HG03342 (cell line): ENCODE measurements around the gene GTF2A1.
A peak's percentile ranks its signal among the peaks of the same experiment; 100 is the strongest.
"Not testable (repeated sequence)": the region's sequence is repeated elsewhere in the genome, so short reads cannot be mapped to it uniquely, and the experiment has no call there.

ENCODE experiments used
- ATAC-seq: cut with Tn5 transposase; IDR thresholded peaks from one replicate; pipeline ENCODE4 v1.9.1; 2021; ENCODE audit warnings: mild to moderate bottlenecking, moderate library complexity; ENCODE audit not compliant: unreplicated experiment

GTF2A1 gene

DNA sequence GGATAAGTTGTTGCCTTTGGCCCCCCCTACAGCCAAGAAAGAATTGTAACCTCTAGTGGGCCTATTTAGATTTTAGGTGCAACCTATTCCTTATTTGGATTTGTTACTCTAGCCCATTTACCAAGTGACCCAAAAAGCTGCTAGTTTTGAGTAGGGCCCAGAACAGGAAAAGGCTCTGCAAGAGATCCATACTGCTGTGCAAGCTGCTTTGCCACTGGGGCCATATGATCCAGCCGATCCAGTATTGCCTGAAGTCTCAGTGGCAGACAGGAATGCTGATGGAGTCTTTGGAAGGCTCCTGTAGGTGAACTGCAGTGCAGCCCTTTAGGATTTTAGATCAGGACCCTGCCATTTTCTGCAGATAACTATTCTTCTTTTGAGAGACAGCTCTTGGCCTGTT lies 12.9 kb upstream of the GTF2A1 start:
- ATAC-seq: no peak

DNA sequence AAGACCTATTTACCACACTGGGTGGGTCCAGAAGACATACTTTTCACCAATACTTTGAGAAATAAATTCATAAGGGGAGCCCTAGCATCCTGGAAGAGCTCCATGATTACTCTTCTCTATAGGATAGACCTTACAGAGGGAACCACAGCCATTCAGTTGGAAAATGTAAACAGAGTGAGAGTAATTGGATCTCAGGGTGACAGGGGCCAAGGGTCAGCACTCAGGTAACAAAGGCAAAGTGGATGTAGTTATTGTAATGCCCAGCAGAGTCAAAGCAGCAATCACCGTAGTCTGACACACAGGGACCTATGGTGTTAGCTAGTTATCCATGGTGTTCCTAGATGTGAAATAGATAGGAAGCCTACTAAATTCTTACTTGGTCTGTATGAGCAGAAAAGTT lies 10.8 kb upstream of the GTF2A1 start:
- ATAC-seq: no peak

DNA sequence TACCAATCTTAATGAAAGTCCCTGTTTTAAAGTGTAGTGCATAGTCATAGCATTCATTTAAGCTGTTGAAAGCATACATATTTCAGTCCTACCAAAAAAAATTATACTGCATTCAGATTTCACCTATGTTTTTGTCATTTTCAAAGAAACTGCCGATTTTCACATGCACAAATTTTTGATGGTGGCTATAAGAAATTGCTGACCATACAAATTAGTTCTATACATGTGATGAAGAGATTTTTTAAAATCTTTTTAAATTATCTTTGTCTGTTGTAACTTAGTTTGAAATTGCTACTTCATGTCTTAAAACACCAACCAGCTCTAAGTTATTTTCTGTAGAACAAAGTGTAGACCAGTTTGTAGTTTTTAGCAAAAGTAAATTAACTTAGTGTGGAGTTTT lies 3.5 kb upstream of the GTF2A1 start:
- ATAC-seq: no peak

DNA sequence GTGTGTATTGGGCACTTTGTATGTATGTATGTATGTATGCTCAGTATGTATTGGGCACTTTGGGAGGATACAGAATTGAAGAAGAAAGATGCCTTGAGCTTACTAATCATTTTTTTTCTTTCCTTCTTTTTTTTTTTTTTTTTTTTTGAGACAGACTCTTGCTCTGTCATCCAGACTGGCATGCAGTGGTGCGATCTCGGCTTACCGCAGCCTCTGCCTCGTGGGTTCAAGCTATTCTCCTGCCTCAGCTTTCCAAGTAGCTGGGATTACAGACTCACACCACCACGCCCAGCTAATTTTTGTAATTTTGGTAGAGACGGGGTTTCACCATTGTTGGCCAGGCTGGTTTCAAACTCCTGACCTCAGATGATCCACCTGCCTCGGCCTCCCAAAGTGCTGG lies 3.0 kb upstream of the GTF2A1 start:
- ATAC-seq: not testable (repeated sequence)

DNA sequence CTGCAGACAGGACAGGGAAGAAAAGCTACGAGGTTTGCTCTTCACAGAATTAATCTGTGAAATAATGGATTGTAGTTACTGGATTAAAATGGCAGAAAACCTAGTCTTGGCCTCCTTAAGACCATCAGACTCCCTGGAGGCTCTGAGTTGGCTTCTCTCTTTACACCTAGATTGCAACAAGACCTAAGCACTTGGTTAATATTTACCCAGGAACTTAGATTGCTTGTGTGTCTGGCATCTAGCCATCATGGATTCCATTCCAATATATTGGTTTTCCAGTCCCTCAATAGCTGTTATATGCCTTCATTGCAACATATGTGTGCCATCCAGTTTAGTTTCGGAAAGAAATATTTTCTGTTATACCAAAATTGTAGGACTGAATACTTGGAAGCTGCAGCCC lies 1.9 kb upstream of the GTF2A1 start:
- no peak for ATAC-seq

- no peak for ATAC-seq
Observed at GRCh38 chr14:81222126-81222525, 1.4 kb upstream of the GTF2A1 start.

- ATAC-seq: no peak
Observed at GRCh38 chr14:81221579-81222102, 882 bp upstream of the GTF2A1 start.

DNA sequence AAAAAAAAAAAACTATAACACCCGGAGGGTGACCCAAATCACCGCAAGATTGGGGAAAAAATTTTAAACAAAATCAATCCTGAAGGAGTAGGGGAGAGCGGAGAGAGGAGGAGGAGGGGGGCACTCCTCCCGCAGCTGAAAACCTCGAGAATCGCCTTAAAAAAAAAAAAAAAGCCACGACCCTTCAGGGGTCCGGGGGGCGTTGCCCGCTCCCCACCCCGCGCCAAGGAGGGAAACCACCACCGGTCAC lies 254 bp downstream of the GTF2A1 start:
- no peak for ATAC-seq

DNA sequence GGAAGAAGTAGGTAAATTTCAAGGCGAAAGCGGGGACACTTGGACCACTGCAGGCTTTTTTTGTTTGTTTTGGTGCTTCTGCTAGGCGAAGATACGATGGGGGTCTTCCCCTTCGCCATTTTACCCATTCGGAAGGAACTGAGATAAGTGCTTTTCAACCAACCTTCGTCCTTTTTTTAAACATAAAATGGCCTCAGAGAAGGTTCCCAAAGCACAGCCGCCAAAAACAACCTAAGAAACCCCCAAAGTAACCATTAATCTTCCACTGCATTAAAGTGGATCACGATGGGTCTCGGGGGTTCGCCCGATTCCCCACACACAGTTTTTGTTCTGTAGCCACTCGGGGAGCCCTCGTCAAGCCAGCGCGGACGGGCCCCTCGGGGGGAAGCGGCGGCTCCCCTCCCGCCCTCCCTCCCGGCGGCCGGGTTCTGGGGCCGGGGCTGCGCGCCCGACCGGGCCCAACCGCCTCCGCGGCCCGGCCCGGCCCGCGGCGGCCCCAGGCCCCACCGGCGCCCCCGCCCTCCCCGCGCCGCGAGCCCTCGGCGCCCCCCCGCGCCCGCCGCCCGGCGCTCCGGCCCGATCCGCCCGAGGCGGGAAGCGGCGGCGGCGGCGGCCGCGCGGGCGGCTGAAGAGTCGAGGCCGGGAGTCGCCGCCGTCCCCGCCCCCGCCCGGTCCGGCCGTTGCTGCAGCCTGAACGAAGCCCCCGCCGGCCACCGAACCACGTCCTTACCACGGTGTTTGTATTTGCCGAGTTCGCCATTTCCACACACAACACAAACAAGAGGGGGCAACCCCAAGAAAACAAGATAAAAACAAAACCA lies 790 bp downstream of the GTF2A1 start:
- no peak for ATAC-seq

GRCh38 chr14:81219210-81219758 lies 1.5 kb downstream of the GTF2A1 start:
- ATAC-seq: peak; percentile 53

DNA sequence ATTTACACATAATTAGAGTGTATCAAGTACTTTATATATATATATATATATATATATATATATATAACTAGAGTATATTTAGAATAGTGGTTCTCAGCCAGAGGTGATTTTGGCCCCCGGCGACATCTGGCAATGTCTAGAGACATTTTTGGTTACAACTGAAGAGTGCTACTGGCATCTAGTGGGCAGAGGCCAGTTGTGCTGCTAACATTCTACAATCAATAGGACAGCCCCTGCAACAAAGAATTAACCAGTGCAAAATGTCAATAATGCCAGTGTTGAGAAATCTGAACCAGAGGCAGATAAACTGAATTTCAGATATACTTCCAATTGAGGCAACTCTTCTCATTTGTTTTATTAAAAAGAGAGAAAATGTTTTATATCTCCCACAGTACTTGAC lies 8.9 kb downstream of the GTF2A1 start:
- peak; percentile 75 for ATAC-seq

GRCh38 chr14:81209167-81209836 lies 11.5 kb downstream of the GTF2A1 start:
- peak; percentile 48 for ATAC-seq

DNA sequence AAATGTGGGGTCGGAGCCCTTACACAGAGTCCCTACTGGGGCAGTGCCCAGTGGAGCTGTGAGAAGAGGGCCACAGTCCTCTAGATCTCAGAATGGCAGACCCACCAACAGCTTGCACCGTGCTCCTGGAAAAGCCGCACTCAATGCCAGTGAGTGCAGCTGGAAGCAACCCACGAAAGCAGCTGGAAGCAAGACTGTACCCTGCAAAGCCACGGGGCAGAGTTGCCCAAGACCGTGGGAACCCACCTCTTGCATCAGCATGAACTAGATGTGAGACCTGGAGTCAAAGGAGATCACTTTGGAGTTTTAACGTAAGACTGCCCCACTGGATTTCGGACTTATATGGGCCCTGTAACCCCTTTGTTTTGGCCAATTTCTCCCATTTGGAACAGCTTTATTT lies 12.3 kb downstream of the GTF2A1 start:
- ATAC-seq: no peak

- ATAC-seq: no peak
Observed at GRCh38 chr14:81206115-81206514, 14.6 kb downstream of the GTF2A1 start.

GRCh38 chr14:81205639-81206038 lies 15.1 kb downstream of the GTF2A1 start:
- no peak for ATAC-seq

DNA sequence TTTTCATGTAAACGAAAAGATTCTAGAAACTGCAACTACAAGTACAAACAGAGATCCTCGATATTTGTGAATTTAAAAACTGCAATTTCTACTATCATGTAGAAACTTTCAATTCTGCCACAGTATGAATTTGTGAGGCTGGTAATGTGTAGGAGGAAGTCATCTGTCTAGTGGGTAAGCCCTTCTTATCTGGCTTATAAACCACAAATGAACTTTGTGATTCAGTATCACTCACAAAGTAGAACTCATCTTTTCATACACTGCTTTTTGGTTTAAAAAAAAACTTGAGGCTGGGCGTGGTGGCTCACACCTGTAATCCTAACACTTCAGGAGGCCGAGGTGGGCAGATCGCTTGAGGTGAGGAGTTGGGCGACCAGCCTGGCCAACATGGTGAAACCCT lies 20.7 kb downstream of the GTF2A1 start:
- ATAC-seq: no peak

GRCh38 chr14:81199084-81199483 lies 21.7 kb downstream of the GTF2A1 start:
- no peak for ATAC-seq

GRCh38 chr14:81198651-81199050 lies 22.1 kb downstream of the GTF2A1 start:
- no peak for ATAC-seq

DNA sequence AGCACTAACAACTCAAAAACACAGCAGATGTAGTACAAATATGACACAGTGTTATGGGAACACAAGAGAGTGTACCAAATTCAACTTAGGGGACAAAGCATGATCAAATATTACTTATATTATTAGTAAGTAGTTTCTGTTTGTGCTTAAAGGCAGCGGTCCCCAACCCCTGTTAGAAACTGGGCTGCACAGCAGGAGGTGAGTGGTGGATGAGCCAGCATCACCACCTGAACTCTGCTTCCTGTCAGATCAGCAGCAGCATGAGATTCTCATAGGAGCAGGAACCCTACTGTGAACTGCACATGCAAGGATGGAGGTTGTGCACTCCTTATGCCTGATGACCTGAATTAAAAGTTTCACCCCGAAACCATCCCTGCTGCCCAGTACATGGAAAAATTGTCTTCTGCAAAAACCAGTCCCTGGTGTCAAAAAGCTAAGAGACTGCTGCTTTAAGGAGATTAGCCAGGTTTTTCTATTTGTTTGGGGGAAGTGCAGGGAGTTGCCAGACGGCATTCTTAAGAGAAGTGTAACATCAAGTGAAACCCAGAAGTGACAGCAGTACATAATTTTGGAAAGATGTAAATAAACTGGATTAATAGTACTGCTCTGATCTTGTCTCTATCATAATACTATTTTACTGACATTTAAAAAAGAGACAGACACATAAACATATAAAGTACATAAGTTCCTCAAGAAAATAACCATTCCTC lies 26.7 kb downstream of the GTF2A1 start:
- ATAC-seq: peak; percentile 51

DNA sequence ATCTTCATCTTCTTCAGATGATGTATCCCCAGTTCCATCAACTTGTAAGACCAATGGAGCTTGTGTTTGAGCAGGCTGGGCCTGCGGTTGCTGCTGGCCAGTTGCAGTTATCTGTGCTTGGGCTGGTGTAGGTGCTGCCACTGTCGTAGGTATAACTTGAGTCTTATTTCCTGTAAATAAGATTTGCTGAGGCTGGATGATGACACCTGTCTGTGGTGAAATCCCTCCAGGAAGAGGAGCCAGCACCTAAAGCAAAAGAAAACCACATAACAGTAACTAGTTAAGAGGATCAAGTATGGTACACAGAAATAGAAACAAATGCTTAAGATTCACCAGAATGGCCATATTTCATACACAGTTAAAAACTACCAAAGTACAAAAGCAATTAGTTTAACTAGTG lies 28.2 kb downstream of the GTF2A1 start:
- no peak for ATAC-seq

DNA sequence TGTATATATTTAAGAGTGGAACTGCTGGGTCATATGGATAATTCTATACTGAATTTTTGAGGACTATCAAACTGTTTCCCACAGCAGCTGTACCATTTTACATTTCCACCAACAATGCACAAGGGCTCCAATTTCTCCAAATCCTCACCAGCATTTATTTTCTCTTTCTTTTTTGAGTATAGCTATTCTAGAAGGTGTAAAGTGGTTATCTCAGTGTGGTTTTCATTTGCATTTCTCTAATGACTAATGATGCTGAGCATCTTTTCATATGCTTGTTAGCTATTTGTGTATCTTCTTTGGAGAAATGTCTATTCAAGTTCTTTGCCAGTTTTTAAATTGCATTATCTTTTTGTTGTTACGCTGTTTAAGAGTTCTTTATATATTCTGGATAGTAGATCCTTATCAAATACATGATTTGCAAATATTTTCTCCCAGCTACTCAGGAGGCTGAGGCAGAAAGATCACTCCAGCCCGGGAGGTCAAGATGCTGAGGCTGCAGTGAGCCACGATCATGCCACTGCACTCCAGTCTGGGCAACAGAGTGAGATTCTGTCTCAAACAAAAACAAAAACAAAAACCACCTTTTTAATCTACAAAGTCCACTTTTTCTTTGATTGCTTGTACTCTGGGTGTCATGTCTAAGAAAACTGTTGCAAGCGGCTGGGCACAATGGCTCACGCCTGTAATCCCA lies 32.8 kb downstream of the GTF2A1 start:
- ATAC-seq: peak; percentile 82
